NB4 (cell line): Measurements from ENCODE around the gene TIMM17A.

Source experiments
- DNase-seq: peaks from one replicate; pipeline ENCODE4 v3.0.0; 2010; ENCODE audit warnings: low read depth
- H3K4me3 ChIP-seq: one replicate; pipeline ENCODE4 v1.5.1; 2011; ENCODE audit warnings: mild to moderate bottlenecking, low read depth, low read length, moderate library complexity
- MYC ChIP-seq: IDR thresholded peaks from 2 replicates; pipeline ENCODE4 v1.6.1; 2011; ENCODE audit warnings: low read depth, low read length
- POLR2A ChIP-seq: IDR thresholded peaks from 2 replicates; pipeline ENCODE4 v1.6.1; 2011; ENCODE audit warnings: mild to moderate bottlenecking; ENCODE audit not compliant: insufficient read length; ENCODE audit errors: extremely low read depth
- TF ChIP-seq, protein P1 (sequence below): IDR thresholded peaks from one replicate; pipeline ENCODE4 v1.5.1; 2012; ENCODE audit warnings: low read depth, low read length
- TF ChIP-seq, protein P2 (sequence below): IDR thresholded peaks from 2 replicates; pipeline ENCODE4 v1.6.1; 2011; ENCODE audit warnings: low read depth, low read length

Gene TIMM17A

DNA sequence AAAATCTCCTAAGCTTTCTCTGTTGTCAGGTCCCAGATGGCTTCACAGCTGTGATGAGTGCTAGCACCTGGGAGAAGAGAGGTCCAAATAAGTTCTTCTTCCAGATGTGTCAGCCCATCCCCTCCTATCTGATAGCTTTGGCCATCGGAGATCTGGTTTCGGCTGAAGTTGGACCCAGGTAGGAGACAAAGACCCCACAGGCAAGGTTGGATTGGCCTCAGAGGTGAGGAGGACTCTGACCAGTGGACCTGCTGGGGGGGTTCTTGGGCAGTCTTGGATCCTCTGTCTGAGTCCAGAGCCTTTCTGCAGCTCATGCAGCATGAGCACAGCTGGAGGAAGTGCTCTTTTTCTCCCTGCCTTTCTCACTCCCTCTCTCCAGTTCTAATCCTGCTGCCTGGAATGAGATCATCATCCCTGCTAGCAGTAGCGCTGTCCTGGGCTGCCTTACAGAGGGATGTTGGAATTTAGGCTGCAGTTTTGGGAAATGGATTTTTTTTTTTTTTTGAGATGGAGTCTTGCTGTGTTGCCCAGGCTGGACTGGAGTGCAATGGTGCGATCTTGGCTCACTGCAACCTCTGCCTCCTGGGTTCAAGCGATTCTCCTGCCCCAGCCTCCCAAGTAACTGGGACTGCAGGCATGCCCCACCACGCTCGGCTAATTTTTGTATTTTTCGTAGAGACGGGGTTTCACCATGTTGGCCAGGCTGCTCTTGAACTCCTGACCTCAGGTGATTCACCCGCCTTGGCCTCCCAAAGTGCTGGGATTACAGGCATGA, 34.2 kb downstream of the TIMM17A start:
- TF ChIP-seq POLR2A (no peak), MYC (no peak)
- TF ChIP-seq, protein P1, sequence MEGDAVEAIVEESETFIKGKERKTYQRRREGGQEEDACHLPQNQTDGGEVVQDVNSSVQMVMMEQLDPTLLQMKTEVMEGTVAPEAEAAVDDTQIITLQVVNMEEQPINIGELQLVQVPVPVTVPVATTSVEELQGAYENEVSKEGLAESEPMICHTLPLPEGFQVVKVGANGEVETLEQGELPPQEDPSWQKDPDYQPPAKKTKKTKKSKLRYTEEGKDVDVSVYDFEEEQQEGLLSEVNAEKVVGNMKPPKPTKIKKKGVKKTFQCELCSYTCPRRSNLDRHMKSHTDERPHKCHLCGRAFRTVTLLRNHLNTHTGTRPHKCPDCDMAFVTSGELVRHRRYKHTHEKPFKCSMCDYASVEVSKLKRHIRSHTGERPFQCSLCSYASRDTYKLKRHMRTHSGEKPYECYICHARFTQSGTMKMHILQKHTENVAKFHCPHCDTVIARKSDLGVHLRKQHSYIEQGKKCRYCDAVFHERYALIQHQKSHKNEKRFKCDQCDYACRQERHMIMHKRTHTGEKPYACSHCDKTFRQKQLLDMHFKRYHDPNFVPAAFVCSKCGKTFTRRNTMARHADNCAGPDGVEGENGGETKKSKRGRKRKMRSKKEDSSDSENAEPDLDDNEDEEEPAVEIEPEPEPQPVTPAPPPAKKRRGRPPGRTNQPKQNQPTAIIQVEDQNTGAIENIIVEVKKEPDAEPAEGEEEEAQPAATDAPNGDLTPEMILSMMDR = no peak
- TF ChIP-seq, protein P2, sequence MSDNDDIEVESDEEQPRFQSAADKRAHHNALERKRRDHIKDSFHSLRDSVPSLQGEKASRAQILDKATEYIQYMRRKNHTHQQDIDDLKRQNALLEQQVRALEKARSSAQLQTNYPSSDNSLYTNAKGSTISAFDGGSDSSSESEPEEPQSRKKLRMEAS = no peak
- H3K4me3 ChIP-seq = no peak overlapping the region
- DNase-seq = no peak

DNA sequence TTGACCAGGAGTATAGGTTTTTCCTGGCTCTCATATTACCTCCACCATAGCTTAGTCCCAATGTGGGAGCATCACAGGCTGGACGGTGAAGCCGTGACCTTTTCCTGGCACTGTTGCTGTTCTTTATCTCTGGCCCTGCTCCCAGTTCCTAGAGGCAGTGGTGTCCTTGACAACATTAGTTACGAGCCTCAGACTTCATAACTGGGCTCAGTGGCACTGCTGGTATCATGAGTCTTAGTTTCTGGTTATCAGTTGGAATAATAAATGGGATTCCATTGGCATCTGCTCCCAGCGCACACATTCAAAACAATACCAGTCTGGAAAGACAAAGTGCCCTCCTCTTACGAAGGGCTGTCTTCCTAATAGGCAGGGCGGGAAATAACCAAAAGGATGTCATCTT, 35.1 kb downstream of the TIMM17A start:
- no peak for DNase-seq
- TF ChIP-seq POLR2A (no peak), MYC (no peak)
- no peak overlapping the region for H3K4me3 ChIP-seq

DNA sequence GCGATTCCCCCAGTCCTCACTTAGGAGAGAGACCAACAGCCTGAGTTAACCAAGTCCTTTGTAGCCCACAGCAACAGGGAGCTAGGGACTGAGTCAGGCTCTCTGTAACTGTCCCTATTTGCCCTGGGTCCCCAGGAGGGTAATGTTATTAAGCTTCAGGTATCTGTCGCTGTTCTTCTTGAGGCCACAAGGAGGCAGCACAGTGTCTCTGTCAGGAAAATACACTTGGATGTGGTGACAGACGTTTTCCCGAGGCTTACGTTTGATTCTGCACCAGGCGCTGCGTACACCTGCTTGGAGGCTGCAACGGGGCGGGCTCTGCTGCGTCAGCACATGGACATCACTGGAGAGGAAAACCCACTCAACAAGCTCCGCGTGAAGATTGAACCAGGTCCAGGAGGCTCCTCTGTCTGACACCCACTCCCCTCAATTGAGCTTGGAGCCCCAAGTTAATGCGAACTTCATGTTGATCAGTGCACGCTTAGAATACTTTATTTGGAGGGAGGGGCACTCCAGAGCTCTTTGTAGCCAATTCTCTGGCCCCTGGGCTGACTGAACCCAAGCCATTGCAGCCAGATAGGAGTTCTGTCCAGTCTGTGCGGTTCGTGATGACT, 44.4 kb downstream of the TIMM17A start:
- DNase-seq = peak; percentile 66
- TF ChIP-seq, protein P2 = no peak
- TF ChIP-seq, protein P1 = peak; percentile 81
- no peak overlapping the region for H3K4me3 ChIP-seq

DNA sequence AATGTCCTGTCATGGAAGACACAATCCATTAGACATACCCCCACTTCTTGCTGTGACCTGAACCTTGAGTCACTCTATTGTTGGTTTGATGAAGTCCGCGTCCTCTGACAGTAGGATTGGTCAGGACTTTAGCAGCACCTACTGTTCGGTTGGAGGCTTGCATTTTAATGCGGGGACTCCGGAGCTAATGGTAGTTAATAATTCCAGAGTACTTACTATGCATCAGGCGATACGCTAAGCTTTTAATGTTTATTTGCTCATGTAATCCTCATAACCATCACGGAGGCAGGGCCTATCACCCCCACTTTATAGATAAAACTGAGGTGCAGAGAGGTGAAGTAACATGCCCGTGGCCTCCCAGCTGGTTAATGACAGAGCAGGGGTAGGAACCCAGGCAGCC, 47.2 kb downstream of the TIMM17A start:
- no peak overlapping the region for H3K4me3 ChIP-seq
- DNase-seq = no peak
- TF ChIP-seq MYC = no peak
- TF ChIP-seq POLR2A = no peak
- TF ChIP-seq, protein P2 = no peak
- TF ChIP-seq, protein P1 = no peak

DNA sequence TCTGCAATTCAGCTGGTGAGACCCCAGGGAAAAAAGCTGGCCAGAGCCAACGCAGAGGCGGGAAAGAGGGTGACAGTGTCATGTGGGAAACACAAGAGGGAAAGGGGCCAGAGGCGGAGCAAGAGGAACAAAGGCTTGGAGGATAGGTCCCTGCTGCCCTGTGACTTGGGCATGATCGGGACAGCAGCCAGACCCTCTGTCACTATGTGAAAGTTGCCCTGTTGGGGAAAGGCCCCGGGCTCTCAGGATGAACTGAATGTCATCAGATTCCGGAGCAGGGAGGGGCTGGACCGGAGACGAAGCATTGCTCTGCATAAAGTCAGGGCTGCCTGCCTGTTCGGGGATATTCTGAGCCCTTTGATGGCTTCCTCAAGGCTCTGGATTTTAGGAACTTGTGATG, 49.4 kb downstream of the TIMM17A start:
- TF ChIP-seq, protein P1 = no peak
- TF ChIP-seq POLR2A (no peak), MYC (no peak)
- TF ChIP-seq, protein P2 = no peak
- no peak for DNase-seq
- no peak overlapping the region for H3K4me3 ChIP-seq

DNA sequence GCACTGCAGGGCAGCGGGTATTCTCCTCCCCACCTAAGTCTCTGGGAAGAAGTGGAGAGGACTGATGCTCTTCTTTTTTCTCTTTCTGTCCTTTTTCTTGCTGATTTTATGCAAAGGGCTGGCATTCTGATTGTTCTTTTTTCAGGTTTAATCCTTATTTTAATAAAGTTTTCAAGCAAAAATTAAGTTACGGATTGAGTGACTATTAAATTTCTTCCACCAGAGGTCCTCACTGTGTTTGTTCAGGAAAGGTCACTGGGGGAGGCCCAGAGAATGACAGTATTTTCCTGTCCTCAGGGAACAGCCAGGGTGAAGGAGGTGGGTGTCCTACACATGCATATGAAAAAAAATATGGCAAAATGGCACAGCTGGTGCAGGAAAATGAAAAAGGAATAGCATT, 50.7 kb downstream of the TIMM17A start:
- TF ChIP-seq, protein P2 = no peak
- TF ChIP-seq, protein P1 = peak; percentile 6
- no peak for DNase-seq
- no peak overlapping the region for H3K4me3 ChIP-seq
